GM12878 (cell line): ENCODE results near the gene FMC1. TPM values are rescaled to one million over a fixed set of nuclear protein-coding genes. Genes with fewer than 3 reads are reported as not detected.

Experiments
- ATAC-seq: fragments of 200-7000 bp; cut with Tn5 transposase; 3 replicates; pipeline ENCODE4 v1.9.1; 2020; ENCODE audit warnings: mild to moderate bottlenecking, moderate library complexity
- BruUV-seq: library from RNA; stranded (reverse); fragments of 400-500 nt; replicated peaks from 2 replicates; lab custom pipeline; 2021; lab: Mats Ljungman, UMichigan
- CTCF ChIA-PET: fragments of 300-600 bp; sonication (Branson Sonifier 250); formaldehyde crosslinking; extraction: SDS; loops from one replicate; lab custom pipeline; 2021; ENCODE audit warnings: inconsistent platforms; lab: Yijun Ruan, JAX
- POLR2A ChIA-PET: fragments of 350-600 bp; formaldehyde crosslinking; extraction: SDS; loops from one replicate; lab custom pipeline; 2021; ENCODE audit warnings: inconsistent platforms; lab: Charles Lee
- RAD21 ChIA-PET: fragments of 300-600 bp; sonication (Branson Sonifier 250); formaldehyde crosslinking; loops from one replicate; lab custom pipeline; 2023; ENCODE audit warnings: antibody characterized with exemption; ENCODE audit not compliant: unreplicated experiment; lab: Charles Lee
- SMC1A ChIA-PET: fragments of 300-600 bp; sonication (Branson Sonifier 250); formaldehyde crosslinking; loops from one replicate; lab custom pipeline; 2023; ENCODE audit not compliant: unreplicated experiment, uncharacterized antibody; lab: Charles Lee
- DNase-seq: peaks from one replicate; pipeline ENCODE4 v3.0.0-alpha.2; 2011; ENCODE audit warnings: low read depth, low spot score
- FAIRE-seq: peaks from 3 replicates; lab custom pipeline; 2011; peaks lifted over from hg19 to GRCh38; lab: Jason Lieb, UNC
- H2AFZ ChIP-seq: 2 replicates; pipeline ENCODE4 v1.6.0; 2011; ENCODE audit warnings: low read depth, low read length, control low read depth; ENCODE audit not compliant: control insufficient read depth
- H3K27ac ChIP-seq: 2 replicates; pipeline ENCODE4 v1.5.1; 2011; ENCODE audit warnings: control low read depth; ENCODE audit not compliant: control insufficient read depth, insufficient read depth
- H3K27me3 ChIP-seq, 2 experiments: replicated peaks in 1 of 2; 2 replicates each; pipeline versions ENCODE4 v1.6.0 to v1.6.1; 2011; ENCODE audit warnings: low read length in 1 of 2; ENCODE audit not compliant: control insufficient read depth in 2 of 2, insufficient read depth in 2 of 2
- H3K36me3 ChIP-seq, 2 experiments: 2 replicates each; pipeline ENCODE4 v1.5.1; 2011; ENCODE audit warnings: low read length in 1 of 2; ENCODE audit not compliant: control insufficient read depth in 2 of 2, insufficient read depth in 2 of 2
- H3K4me1 ChIP-seq: 2 replicates; pipeline ENCODE4 v1.6.1; 2011; ENCODE audit warnings: mild to moderate bottlenecking, low read length, moderate library complexity, mixed read lengths; ENCODE audit not compliant: control insufficient read depth, insufficient read depth
- H3K4me2 ChIP-seq: 2 replicates; pipeline ENCODE4 v1.6.0; 2011; ENCODE audit warnings: control low read depth; ENCODE audit not compliant: control insufficient read depth, insufficient read depth
- H3K4me3 ChIP-seq: fragments of 200-600 bp; sonication (generic); 2 replicates; pipeline ENCODE4 v1.5.1; 2016
- H3K79me2 ChIP-seq: 2 replicates; pipeline ENCODE4 v1.6.0; 2011; ENCODE audit warnings: low read length; ENCODE audit not compliant: control insufficient read depth, insufficient read depth
- H3K9ac ChIP-seq: 2 replicates; pipeline ENCODE4 v1.8.0; 2011; ENCODE audit warnings: low read length, control low read depth, mixed read lengths; ENCODE audit not compliant: control insufficient read depth, insufficient read depth
- H3K9me3 ChIP-seq: replicated peaks from 3 replicates; pipeline ENCODE4 v1.5.1; 2011; ENCODE audit warnings: mild to moderate bottlenecking, low read length; ENCODE audit not compliant: control insufficient read depth, insufficient read depth
- H4K20me1 ChIP-seq: 2 replicates; pipeline ENCODE4 v1.6.0; 2011; ENCODE audit not compliant: control insufficient read depth, insufficient read depth
- ATF7 ChIP-seq: fragments of 450-650 bp; IDR thresholded peaks from 2 replicates; pipeline ENCODE4 v1.6.1; 2016; ENCODE audit warnings: low read depth, mild to moderate bottlenecking
- FOS ChIP-seq: IDR thresholded peaks from 3 replicates; pipeline ENCODE4 v1.6.1; 2011; ENCODE audit warnings: borderline replicate concordance; ENCODE audit not compliant: insufficient read length; ENCODE audit errors: extremely low read depth
- GATAD2B ChIP-seq: fragments of 450-650 bp; conservative IDR thresholded peaks from 2 replicates; pipeline ENCODE4 v1.6.1; 2017; ENCODE audit warnings: low read depth, mild to moderate bottlenecking, moderate library complexity
- JUNB ChIP-seq: IDR thresholded peaks from 2 replicates; pipeline ENCODE4 v1.6.1; 2016; ENCODE audit warnings: antibody characterized with exemption, mild to moderate bottlenecking
- KDM1A ChIP-seq: fragments of 200-600 bp; sonication (generic); IDR thresholded peaks from 2 replicates; pipeline ENCODE4 v1.6.1; 2016; ENCODE audit warnings: borderline replicate concordance
- MEF2B ChIP-seq: fragments of 450-650 bp; IDR thresholded peaks from 2 replicates; pipeline ENCODE4 v1.6.1; 2018; ENCODE audit warnings: mild to moderate bottlenecking, moderate library complexity; ENCODE audit not compliant: partially characterized antibody, poor library complexity, severe bottlenecking
- POLR2AphosphoS5 ChIP-seq: IDR thresholded peaks from 2 replicates; pipeline ENCODE4 v1.6.1; 2011; ENCODE audit warnings: mild to moderate bottlenecking, low read length, inconsistent platforms
- RELA ChIP-seq: fragments of 450-650 bp; IDR thresholded peaks from 2 replicates; pipeline ENCODE4 v1.8.0; 2014; ENCODE audit warnings: borderline replicate concordance; ENCODE audit not compliant: partially characterized antibody
- TARDBP ChIP-seq: IDR thresholded peaks from 2 replicates; pipeline ENCODE4 v1.6.1; 2016; ENCODE audit warnings: borderline replicate concordance
- ZBTB33 ChIP-seq: fragments of 450-650 bp; IDR thresholded peaks from 2 replicates; pipeline ENCODE4 v1.6.1; 2017; ENCODE audit warnings: mild to moderate bottlenecking
- WGBS: methylation state at CpG from one replicate; pipeline ENCODE4 v1.1.6; 2016; ENCODE audit warnings: low lambda C conversion rate; ENCODE audit not compliant: insufficient replicate concordance, insufficient coverage; ENCODE audit errors: missing lambda C conversion rate; 5-methylcytosine and 5-hydroxymethylcytosine counted together
- in situ Hi-C: fragments of 300-500 bp; cut with MboI; formaldehyde crosslinking; loops from 9 replicates; pipeline ENCODE4 v1.14.3; 2018; ENCODE audit warnings: mixed read lengths
- intact Hi-C: fragments of 100-400 bp; cut with micrococcal nuclease; formaldehyde crosslinking; loops from one replicate; pipeline ENCODE4 v1.14.2; 2022; ENCODE audit not compliant: unreplicated experiment
- polyA plus RNA-seq, 11 experiments: library from polyadenylated mRNA; depleted of rRNA in 4 of 11; unstranded in 6 of 11; stranded (reverse) in 5 of 11; fragments of >200 nt; fragmentation: Nextera tagmentation in 4 of 11; fragmentation: Illumina TruSeq in 1 of 11; extraction: Ambion mirVana in 4 of 11; extraction: Trizol in 1 of 11; gene quantifications; 1 replicate in 1 of 11; 2 replicates in 10 of 11; pipeline versions ENCODE4 v1.2.1 to v1.2.3, GENCODE V29; 2011 to 2016; ENCODE audit warnings: inconsistent platforms in 2 of 11, missing spikeins in 2 of 11, low read depth in 1 of 11
- total RNA-seq, 4 experiments: library from RNA; depleted of rRNA in 3 of 4; stranded (reverse); fragments of >200 nt in 3 of 4; fragmentation: Illumina TruSeq in 1 of 4; extraction: Trizol in 1 of 4; gene quantifications; 2 replicates each; pipeline versions ENCODE4 v1.2.1 to v1.2.3, GENCODE V29; 2013 to 2021
- TF ChIP-seq, protein P1 (sequence below): IDR thresholded peaks from 2 replicates; pipeline ENCODE4 v1.6.1; 2012; ENCODE audit warnings: low read length, inconsistent platforms

FMC1 gene
- total and polyA plus RNA-seq, 10 of the 15 experiments (the other 5 are each of a cell fraction or from before 2014, with no cell fraction given): 4.2 to 60.4 (median 15.6) TPM

DNA sequence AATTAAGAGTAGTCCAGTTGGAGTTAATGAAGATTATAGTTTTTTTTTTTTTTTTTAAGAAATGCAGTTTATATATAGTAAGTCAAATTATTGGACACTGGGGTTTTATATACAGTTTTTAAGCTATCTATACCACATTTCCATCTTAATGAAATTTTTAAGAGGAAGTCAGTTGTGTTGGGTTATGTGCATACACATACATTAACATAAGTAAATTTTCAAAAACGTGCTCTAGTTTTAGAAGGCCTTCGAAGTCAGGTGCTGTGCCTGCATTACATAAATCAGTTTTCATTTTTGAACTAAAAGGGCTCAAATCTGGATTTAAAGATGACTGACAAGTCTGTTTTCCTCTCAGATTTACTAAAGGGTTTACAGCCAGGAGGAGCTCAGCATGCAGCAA, 47.6 kb upstream of the FMC1 start:
- no peaks in the 10 kb centered on the region for H3K9me3 ChIP-seq
- ChIA-PET SMC1A (interaction anchor here (0.7 kb wide), 1 partner anchor 411 kb away, joined by 3 read pairs; no protein-coding TSS in a partner anchor), CTCF (no interaction called here), RAD21 (no interaction called here), POLR2A (interaction anchor here (0.6 kb wide), 1 partner anchor 411 kb away, joined by 5 read pairs; no protein-coding TSS in a partner anchor)
- no peak for DNase-seq
- no TSS peak for BruUV-seq
- H3K27me3 ChIP-seq: no peaks in the 10 kb centered on the region
- no peaks in the 10 kb centered on the region for H3K79me2 ChIP-seq
- no peaks in the 10 kb centered on the region for H4K20me1 ChIP-seq
- no peak overlapping the region for H3K4me2 ChIP-seq
- no peaks in the 10 kb centered on the region for H3K4me1 ChIP-seq
- H2AFZ ChIP-seq: no peak overlapping the region
- in situ Hi-C loops (no loop called here), intact Hi-C loops (no loop called here)
- peaks cover 0 to 4% of the 10 kb centered on the region in 2 experiments; a peak in 3 of 4 replicates for H3K36me3 ChIP-seq
- ATAC-seq: no peak
- 22% methylated on average over 2 of the region's 2 CpGs for WGBS
- no peak for TF ChIP-seq MEF2B
- TF ChIP-seq, protein P1, sequence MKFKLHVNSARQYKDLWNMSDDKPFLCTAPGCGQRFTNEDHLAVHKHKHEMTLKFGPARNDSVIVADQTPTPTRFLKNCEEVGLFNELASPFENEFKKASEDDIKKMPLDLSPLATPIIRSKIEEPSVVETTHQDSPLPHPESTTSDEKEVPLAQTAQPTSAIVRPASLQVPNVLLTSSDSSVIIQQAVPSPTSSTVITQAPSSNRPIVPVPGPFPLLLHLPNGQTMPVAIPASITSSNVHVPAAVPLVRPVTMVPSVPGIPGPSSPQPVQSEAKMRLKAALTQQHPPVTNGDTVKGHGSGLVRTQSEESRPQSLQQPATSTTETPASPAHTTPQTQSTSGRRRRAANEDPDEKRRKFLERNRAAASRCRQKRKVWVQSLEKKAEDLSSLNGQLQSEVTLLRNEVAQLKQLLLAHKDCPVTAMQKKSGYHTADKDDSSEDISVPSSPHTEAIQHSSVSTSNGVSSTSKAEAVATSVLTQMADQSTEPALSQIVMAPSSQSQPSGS: no peak
- TF ChIP-seq FOS: no peak
- no peak for TF ChIP-seq TARDBP
- TF ChIP-seq GATAD2B: no peak
- no peak for TF ChIP-seq JUNB
- TF ChIP-seq ATF7: no peak
- no peak for TF ChIP-seq POLR2AphosphoS5
- no peak for TF ChIP-seq RELA
- TF ChIP-seq KDM1A: no peak
- TF ChIP-seq ZBTB33: no peak
- H3K4me3 ChIP-seq: no peak overlapping the region
- FAIRE-seq: no peak
- H3K9ac ChIP-seq: no peak overlapping the region
- H3K27ac ChIP-seq: no peak overlapping the region
